HepG2 (cell line): ENCODE measurements around the gene CTNNA3. TPM values are rescaled to one million over a fixed set of nuclear protein-coding genes. Genes with fewer than 3 reads are reported as not detected.

Experiments used
- ATAC-seq: fragments of 200-7000 bp; cut with Tn5 transposase; 3 replicates; pipeline ENCODE4 v1.9.1; 2020; ENCODE audit warnings: mild to moderate bottlenecking, moderate library complexity
- BruUV-seq: library from RNA; stranded (reverse); fragments of 400-500 nt; replicated peaks from 2 replicates; lab custom pipeline; 2021; lab: Mats Ljungman, UMichigan
- CTCF ChIA-PET: fragments of 300-600 bp; formaldehyde crosslinking; extraction: SDS; loops from one replicate; lab custom pipeline; 2021; ENCODE audit warnings: low total read pairs, inconsistent platforms, low intra/inter-chr PET ratio; lab: Yijun Ruan, JAX
- POLR2A ChIA-PET: fragments of 350-600 bp; sonication (Branson Sonifier 250); formaldehyde crosslinking; loops from one replicate; lab custom pipeline; 2020; ENCODE audit warnings: antibody characterized with exemption, inconsistent platforms; lab: Yijun Ruan, JAX
- DNase-seq: peaks from one replicate; pipeline ENCODE4 v3.0.0-alpha.2; 2015; ENCODE audit warnings: low spot score
- FAIRE-seq: peaks from 3 replicates; lab custom pipeline; 2011; peaks lifted over from hg19 to GRCh38; lab: Jason Lieb, UNC
- H2AFZ ChIP-seq: one replicate; pipeline ENCODE4 v1.6.1; 2011; ENCODE audit warnings: low read length, inconsistent platforms
- H3K27ac ChIP-seq: fragments of 300-600 bp; 3 replicates; pipeline ENCODE4 v1.8.0; 2011; ENCODE audit warnings: mixed run types, mild to moderate bottlenecking, mixed read lengths, low read length, inconsistent platforms; ENCODE audit not compliant: insufficient read depth; ENCODE audit errors: extremely low read length
- H3K27me3 ChIP-seq, 2 experiments: fragments of 200-600 bp in 1 of 2; 2 replicates in 1 of 2; 3 replicates in 1 of 2; pipeline versions ENCODE4 v1.6.0 to v1.8.0; 2011; ENCODE audit warnings: low read length in 2 of 2, mild to moderate bottlenecking in 2 of 2, moderate library complexity in 2 of 2, inconsistent platforms in 1 of 2; ENCODE audit not compliant: insufficient read depth in 2 of 2, control insufficient read depth in 1 of 2
- H3K36me3 ChIP-seq, 2 experiments: fragments of 200-600 bp in 1 of 2; replicated peaks in 1 of 2; 2 replicates in 1 of 2; 3 replicates in 1 of 2; pipeline versions ENCODE4 v1.5.1 to v1.8.0; 2011; ENCODE audit warnings: low read length in 2 of 2, inconsistent platforms in 1 of 2; ENCODE audit not compliant: insufficient read depth in 2 of 2, control insufficient read depth in 1 of 2
- H3K4me1 ChIP-seq: 2 replicates; pipeline ENCODE4 v1.5.1; 2012; ENCODE audit warnings: low read length, inconsistent platforms; ENCODE audit not compliant: insufficient read depth
- H3K4me2 ChIP-seq: 2 replicates; pipeline ENCODE4 v1.6.0; 2011; ENCODE audit warnings: low read depth, low read length, inconsistent platforms
- H3K4me3 ChIP-seq, 3 experiments: fragments of 200-600 bp in 1 of 3; sonication (generic), shearing (Covaris generic) in 1 of 3; replicated peaks in 1 of 3; 2 replicates each; pipeline ENCODE4 v1.5.1; 2011 to 2016; ENCODE audit warnings: low read length in 3 of 3, inconsistent platforms in 2 of 3, low read depth in 2 of 3, mild to moderate bottlenecking in 2 of 3, control low read depth in 1 of 3, mixed read lengths in 1 of 3; ENCODE audit not compliant: insufficient read depth in 1 of 3
- H3K79me2 ChIP-seq: one replicate; pipeline ENCODE4 v1.6.1; 2011; ENCODE audit warnings: low read length, inconsistent platforms; ENCODE audit not compliant: insufficient read depth
- H3K9ac ChIP-seq: 2 replicates; pipeline ENCODE4 v1.6.0; 2011; ENCODE audit warnings: mild to moderate bottlenecking, low read depth, low read length, inconsistent platforms; ENCODE audit not compliant: insufficient read depth
- H3K9me3 ChIP-seq: 2 replicates; pipeline ENCODE4 v1.5.1; 2012; ENCODE audit warnings: mild to moderate bottlenecking, low read length
- H4K20me1 ChIP-seq: 2 replicates; pipeline ENCODE4 v1.6.0; 2011; ENCODE audit warnings: inconsistent platforms, mild to moderate bottlenecking, low read length, moderate library complexity; ENCODE audit not compliant: insufficient read depth
- ATAD3A ChIP-seq: sonication (generic); formaldehyde crosslinking; IDR thresholded peaks from 2 replicates; pipeline ENCODE4 v1.4.0; 2020; ENCODE audit warnings: missing genetic modification reagents
- HNRNPK ChIP-seq: fragments of 200-400 bp; formaldehyde crosslinking; IDR thresholded peaks from 2 replicates; pipeline ENCODE4 v1.6.1; 2018; ENCODE audit warnings: low read length, low read depth, moderate library complexity, mild to moderate bottlenecking; ENCODE audit not compliant: poor library complexity, severe bottlenecking
- MAF1 ChIP-seq: sonication (generic); formaldehyde crosslinking; IDR thresholded peaks from 2 replicates; pipeline ENCODE4 v1.5.0; 2020; ENCODE audit warnings: missing genetic modification reagents, borderline replicate concordance
- NR2C2 ChIP-seq: sonication (generic); formaldehyde crosslinking; IDR thresholded peaks from 2 replicates; pipeline ENCODE4 v1.4.0; 2020; ENCODE audit warnings: missing genetic modification reagents, mild to moderate bottlenecking, moderate library complexity, borderline replicate concordance
- PHB2 ChIP-seq: fragments of 450-650 bp; IDR thresholded peaks from 2 replicates; pipeline ENCODE4 v1.6.1; 2018; ENCODE audit not compliant: partially characterized antibody
- STAG1 ChIP-seq: sonication (generic); formaldehyde crosslinking; IDR thresholded peaks from 2 replicates; pipeline ENCODE4 v1.4.0; 2020; ENCODE audit warnings: missing genetic modification reagents
- ZBTB7A ChIP-seq: sonication (generic); formaldehyde crosslinking; IDR thresholded peaks from 2 replicates; pipeline ENCODE4 v1.8.0; 2022; ENCODE audit warnings: mild to moderate bottlenecking, missing genetic modification reagents
- ZFAT ChIP-seq: sonication (generic); formaldehyde crosslinking; conservative IDR thresholded peaks from 2 replicates; pipeline ENCODE4 v1.8.1; 2023; ENCODE audit warnings: missing genetic modification reagents, inconsistent platforms
- ZMAT3 ChIP-seq: sonication (generic); formaldehyde crosslinking; conservative IDR thresholded peaks from 2 replicates; pipeline ENCODE4 v1.7.0; 2021; ENCODE audit warnings: missing genetic modification reagents
- WGBS: methylation state at CpG from one replicate; pipeline ENCODE4 v1.1.6; 2017; ENCODE audit warnings: low lambda C conversion rate; 5-methylcytosine and 5-hydroxymethylcytosine counted together
- in situ Hi-C: cut with HindIII; loops from 2 replicates; pipeline ENCODE4 v1.10.0; 2017; ENCODE audit warnings: low pct_unique_long_range_greater_than_20kb; ENCODE audit not compliant: extremely low pct_ligation_motif_present
- intact Hi-C: fragments of 100-400 bp; cut with micrococcal nuclease; formaldehyde crosslinking; loops from one replicate; pipeline ENCODE4 v1.10.0; 2022; ENCODE audit not compliant: unreplicated experiment
- polyA plus RNA-seq, 8 experiments: library from polyadenylated mRNA; depleted of rRNA in 3 of 8; stranded (reverse) in 7 of 8; unstranded in 1 of 8; fragments of >200 nt; fragmentation: Illumina TruSeq in 4 of 8; extraction: Trizol in 4 of 8; gene quantifications; 2 replicates each; pipeline versions ENCODE4 v1.2.1 to v1.2.3, GENCODE V29; 2011 to 2016; ENCODE audit warnings: low read depth in 4 of 8, missing spikeins in 1 of 8, mixed read lengths in 1 of 8; ENCODE audit not compliant: insufficient read depth in 1 of 8
- total RNA-seq, 5 experiments: library from RNA; depleted of rRNA; stranded (reverse); fragments of >200 nt; fragmentation: Illumina TruSeq; extraction: Trizol; gene quantifications; 2 replicates each; pipeline ENCODE4 v1.2.3, GENCODE V29; 2016; ENCODE audit warnings: low read depth in 1 of 5
- TF ChIP-seq, protein P1 (sequence below): sonication (generic); formaldehyde crosslinking; IDR thresholded peaks from 2 replicates; pipeline ENCODE4 v1.4.0; 2020; ENCODE audit warnings: missing genetic modification reagents, mild to moderate bottlenecking, borderline replicate concordance
- TF ChIP-seq, protein P2 (sequence below): sonication (generic); formaldehyde crosslinking; IDR thresholded peaks from 2 replicates; pipeline ENCODE4 v1.8.1; 2023; ENCODE audit warnings: missing genetic modification reagents, inconsistent platforms, borderline replicate concordance

Gene CTNNA3
- total and polyA plus RNA-seq, 2 of the 13 experiments (the other 11 are each of a cell fraction or from before 2014, with no cell fraction given): not detected

DNA sequence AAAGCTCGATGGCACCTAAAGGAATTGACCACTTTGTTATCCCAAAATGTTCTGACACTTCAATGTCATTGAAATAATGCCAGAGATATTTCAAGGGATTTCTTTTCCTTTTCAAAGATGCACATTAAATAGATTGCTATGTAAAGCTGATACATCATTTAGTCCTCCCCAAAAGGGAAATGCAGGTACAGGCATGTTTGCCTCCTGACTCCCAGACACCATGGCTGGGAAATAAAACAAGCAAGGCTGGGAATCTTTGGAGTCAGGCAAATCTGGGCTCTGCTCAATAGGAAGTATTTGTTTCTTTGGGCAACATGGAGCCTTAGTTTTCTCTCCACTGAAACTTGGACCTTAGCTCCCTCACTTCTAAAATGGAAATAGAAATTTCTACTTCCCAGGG is 1000.9 kb downstream of the CTNNA3 start:
- H3K9me3 ChIP-seq: no peaks in the 10 kb centered on the region
- no peaks in the 10 kb centered on the region for H3K79me2 ChIP-seq
- 0% methylated on average over 1 of the region's 1 CpG for WGBS
- FAIRE-seq: no peak
- no peak overlapping the region for H2AFZ ChIP-seq
- H4K20me1 ChIP-seq: no peaks in the 10 kb centered on the region
- no peaks in the 10 kb centered on the region for H3K36me3 ChIP-seq
- ChIA-PET CTCF (no interaction called here), POLR2A (no interaction called here)
- no peak for ATAC-seq
- in situ Hi-C loops (no loop called here), intact Hi-C loops (no loop called here)
- no peak overlapping the region for H3K9ac ChIP-seq
- no TSS peak for BruUV-seq
- no peaks in the 10 kb centered on the region; a peak in 1 of 5 replicates for H3K27me3 ChIP-seq
- no peak for DNase-seq
- no peak for TF ChIP-seq ZBTB7A (CRISPR knock-in tag)
- no peak for TF ChIP-seq NR2C2 (CRISPR knock-in tag)
- TF ChIP-seq ATAD3A (CRISPR knock-in tag): no peak
- TF ChIP-seq STAG1: no peak
- TF ChIP-seq ZMAT3 (CRISPR knock-in tag): no peak
- TF ChIP-seq, protein P1, sequence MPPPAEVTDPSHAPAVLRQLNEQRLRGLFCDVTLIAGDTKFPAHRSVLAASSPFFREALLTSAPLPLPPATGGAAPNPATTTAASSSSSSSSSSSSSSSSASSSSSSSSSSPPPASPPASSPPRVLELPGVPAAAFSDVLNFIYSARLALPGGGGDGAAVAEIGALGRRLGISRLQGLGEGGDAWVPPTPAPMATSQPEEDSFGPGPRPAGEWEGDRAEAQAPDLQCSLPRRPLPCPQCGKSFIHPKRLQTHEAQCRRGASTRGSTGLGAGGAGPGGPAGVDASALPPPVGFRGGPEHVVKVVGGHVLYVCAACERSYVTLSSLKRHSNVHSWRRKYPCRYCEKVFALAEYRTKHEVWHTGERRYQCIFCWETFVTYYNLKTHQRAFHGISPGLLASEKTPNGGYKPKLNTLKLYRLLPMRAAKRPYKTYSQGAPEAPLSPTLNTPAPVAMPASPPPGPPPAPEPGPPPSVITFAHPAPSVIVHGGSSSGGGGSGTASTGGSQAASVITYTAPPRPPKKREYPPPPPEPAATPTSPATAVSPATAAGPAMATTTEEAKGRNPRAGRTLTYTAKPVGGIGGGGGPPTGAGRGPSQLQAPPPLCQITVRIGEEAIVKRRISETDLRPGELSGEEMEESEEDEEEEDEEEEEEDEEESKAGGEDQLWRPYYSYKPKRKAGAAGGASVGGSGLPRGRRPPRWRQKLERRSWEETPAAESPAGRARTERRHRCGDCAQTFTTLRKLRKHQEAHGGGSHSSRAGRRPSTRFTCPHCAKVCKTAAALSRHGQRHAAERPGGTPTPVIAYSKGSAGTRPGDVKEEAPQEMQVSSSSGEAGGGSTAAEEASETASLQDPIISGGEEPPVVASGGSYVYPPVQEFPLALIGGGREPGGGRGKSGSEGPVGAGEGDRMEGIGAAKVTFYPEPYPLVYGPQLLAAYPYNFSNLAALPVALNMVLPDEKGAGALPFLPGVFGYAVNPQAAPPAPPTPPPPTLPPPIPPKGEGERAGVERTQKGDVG (CRISPR knock-in tag): no peak
- no peak for TF ChIP-seq PHB2
- TF ChIP-seq, protein P2, sequence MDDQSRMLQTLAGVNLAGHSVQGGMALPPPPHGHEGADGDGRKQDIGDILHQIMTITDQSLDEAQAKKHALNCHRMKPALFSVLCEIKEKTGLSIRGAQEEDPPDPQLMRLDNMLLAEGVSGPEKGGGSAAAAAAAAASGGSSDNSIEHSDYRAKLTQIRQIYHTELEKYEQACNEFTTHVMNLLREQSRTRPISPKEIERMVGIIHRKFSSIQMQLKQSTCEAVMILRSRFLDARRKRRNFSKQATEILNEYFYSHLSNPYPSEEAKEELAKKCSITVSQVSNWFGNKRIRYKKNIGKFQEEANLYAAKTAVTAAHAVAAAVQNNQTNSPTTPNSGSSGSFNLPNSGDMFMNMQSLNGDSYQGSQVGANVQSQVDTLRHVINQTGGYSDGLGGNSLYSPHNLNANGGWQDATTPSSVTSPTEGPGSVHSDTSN (CRISPR knock-in tag): no peak
- no peak for TF ChIP-seq HNRNPK
- no peak for TF ChIP-seq MAF1 (CRISPR knock-in tag)
- TF ChIP-seq ZFAT (CRISPR knock-in tag): no peak
- no peaks in the 10 kb centered on the region for H3K4me1 ChIP-seq
- no peak overlapping the region for H3K4me3 ChIP-seq
- H3K4me2 ChIP-seq: no peak overlapping the region
- H3K27ac ChIP-seq: no peak overlapping the region
